ENCODE data around the gene CNTNAP2.

Gene CNTNAP2

DNA sequence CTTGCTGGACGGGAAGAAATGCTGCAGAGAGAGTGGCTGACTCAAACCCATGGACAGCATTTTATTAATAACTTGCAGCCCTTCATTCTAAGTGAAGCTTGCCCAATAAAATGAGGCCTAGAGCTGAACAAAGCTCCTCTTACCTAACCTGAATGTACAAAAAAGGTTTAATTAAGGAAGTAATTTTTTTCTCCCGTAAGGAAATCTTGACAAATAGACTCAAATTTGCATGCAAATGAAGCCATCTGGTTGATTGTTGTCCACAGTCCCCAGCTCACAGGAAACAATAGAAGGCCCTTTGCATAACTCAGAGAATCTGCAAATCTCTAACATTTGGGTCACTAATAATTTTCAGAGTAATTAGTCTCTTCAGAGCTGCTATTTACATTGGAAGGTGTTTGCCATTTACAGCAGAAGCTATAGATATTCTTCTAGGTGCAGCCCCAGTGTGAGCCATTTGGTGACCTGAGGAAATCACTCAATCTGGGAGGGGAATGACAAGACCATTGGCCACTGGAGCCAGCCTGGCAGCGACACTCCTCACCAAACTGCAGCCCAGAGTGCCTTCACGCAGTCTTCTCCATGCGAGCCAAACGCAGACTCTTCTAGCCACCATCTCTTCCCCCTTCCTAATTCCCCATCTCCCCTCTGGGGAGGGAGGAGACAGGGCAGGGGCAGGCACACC lies 1991.0 kb downstream of the CNTNAP2 start:
- peaks cover 0 to 3% of the 10 kb centered on the region in 2 experiments for H3K4me1 ChIP-seq (ENCODE audit: control insufficient read depth in 1 of 2, insufficient read depth in 2 of 2, low read length in 2 of 2)
- H4K8ac ChIP-seq (ENCODE audit: low read depth, low read length): no peak overlapping the region
- H3K27me3 ChIP-seq (ENCODE audit: insufficient read depth, low read length): no peaks in the 10 kb centered on the region
- no peaks in the 10 kb centered on the region for H3K79me2 ChIP-seq (ENCODE audit: control insufficient read depth, insufficient read depth, low read length, poor library complexity)
- H3K9me3 ChIP-seq (ENCODE audit: insufficient read depth, low read depth, low read length): no peaks in the 10 kb centered on the region
- H3K9ac ChIP-seq (ENCODE audit: low read length): peak overlapping the region; percentile 18
- no peak overlapping the region for H2BK12ac ChIP-seq (ENCODE audit: low read length)
- no peak overlapping the region for H3K27ac ChIP-seq (ENCODE audit: low read depth, low read length)
- H3K4me2 ChIP-seq (ENCODE audit: low read length): no peak overlapping the region
- no peak overlapping the region for H4K12ac ChIP-seq (ENCODE audit: low read depth, low read length)
- no peak overlapping the region for H3K4me3 ChIP-seq (ENCODE audit: low read depth, low read length)
- H3K36me3 ChIP-seq (ENCODE audit: control insufficient read depth in 1 of 2, insufficient read depth in 2 of 2, low read length in 2 of 2): no peaks in the 10 kb centered on the region
- H2AK5ac ChIP-seq (ENCODE audit: low read length): no peak overlapping the region
- H3K14ac ChIP-seq (ENCODE audit: low read length): no peak overlapping the region
- H2BK120ac ChIP-seq (ENCODE audit: insufficient read depth, low read length, poor library complexity): no peak overlapping the region
- H2BK5ac ChIP-seq (ENCODE audit: low read depth, low read length, poor library complexity): no peak overlapping the region
- no CpG with 5 or more reads among the region's 6 CpGs for WGBS (ENCODE audit: extremely low coverage, insufficient coverage, insufficient read length)
- H3K18ac ChIP-seq (ENCODE audit: low read length): no peak overlapping the region
- H3K23ac ChIP-seq (ENCODE audit: low read length): no peak overlapping the region
- DNase-seq: no peak
- H3K4ac ChIP-seq (ENCODE audit: low read depth, low read length): no peak overlapping the region
- no peak overlapping the region for H4K91ac ChIP-seq (ENCODE audit: low read depth, low read length)
- no peaks in the 10 kb centered on the region for H3K79me1 ChIP-seq (ENCODE audit: low read length)
- H2AFZ ChIP-seq (ENCODE audit: insufficient read depth, low read length, poor library complexity): no peak overlapping the region

DNA sequence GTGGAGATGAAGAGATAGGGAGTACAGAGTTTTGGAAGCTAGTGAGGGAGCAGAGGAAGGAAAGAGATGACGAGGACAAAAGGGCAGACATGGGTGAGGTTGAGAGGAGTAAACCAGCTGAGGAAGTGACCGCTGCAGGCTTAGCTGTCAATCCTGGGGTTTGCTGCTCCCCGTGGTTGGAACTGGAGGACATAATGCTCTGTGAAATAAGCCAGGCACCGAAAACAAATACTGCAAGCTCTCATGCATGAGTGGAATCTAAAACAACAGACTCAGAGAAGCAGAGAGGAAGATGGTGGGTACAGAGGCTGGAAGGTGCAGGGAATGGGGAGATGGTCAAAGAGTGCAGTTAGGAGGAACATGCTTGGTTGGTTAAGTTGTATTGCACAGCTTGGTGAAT lies 1991.8 kb downstream of the CNTNAP2 start:
- H3K4me3 ChIP-seq (ENCODE audit: low read depth, low read length): no peak overlapping the region
- H3K4me1 ChIP-seq (ENCODE audit: control insufficient read depth in 1 of 2, insufficient read depth in 2 of 2, low read length in 2 of 2): peaks cover 0 to 3% of the 10 kb centered on the region in 2 experiments
- no peak overlapping the region for H3K14ac ChIP-seq (ENCODE audit: low read length)
- H3K9me3 ChIP-seq (ENCODE audit: insufficient read depth, low read depth, low read length): no peaks in the 10 kb centered on the region
- H4K91ac ChIP-seq (ENCODE audit: low read depth, low read length): no peak overlapping the region
- no peak overlapping the region for H3K23ac ChIP-seq (ENCODE audit: low read length)
- H3K79me2 ChIP-seq (ENCODE audit: control insufficient read depth, insufficient read depth, low read length, poor library complexity): no peaks in the 10 kb centered on the region
- no peak overlapping the region for H3K4ac ChIP-seq (ENCODE audit: low read depth, low read length)
- no peak overlapping the region for H2BK12ac ChIP-seq (ENCODE audit: low read length)
- no peak overlapping the region for H3K27ac ChIP-seq (ENCODE audit: low read depth, low read length)
- no peaks in the 10 kb centered on the region for H3K36me3 ChIP-seq (ENCODE audit: control insufficient read depth in 1 of 2, insufficient read depth in 2 of 2, low read length in 2 of 2)
- no peak overlapping the region for H2BK120ac ChIP-seq (ENCODE audit: insufficient read depth, low read length, poor library complexity)
- no peak overlapping the region for H3K9ac ChIP-seq (ENCODE audit: low read length)
- H3K4me2 ChIP-seq (ENCODE audit: low read length): no peak overlapping the region
- no peak overlapping the region for H4K8ac ChIP-seq (ENCODE audit: low read depth, low read length)
- no peaks in the 10 kb centered on the region for H3K27me3 ChIP-seq (ENCODE audit: insufficient read depth, low read length)
- H4K12ac ChIP-seq (ENCODE audit: low read depth, low read length): no peak overlapping the region
- H2AFZ ChIP-seq (ENCODE audit: insufficient read depth, low read length, poor library complexity): no peak overlapping the region
- H3K79me1 ChIP-seq (ENCODE audit: low read length): no peaks in the 10 kb centered on the region
- H2AK5ac ChIP-seq (ENCODE audit: low read length): no peak overlapping the region
- WGBS (ENCODE audit: extremely low coverage, insufficient coverage, insufficient read length): no CpG with 5 or more reads among the region's 4 CpGs
- DNase-seq: no peak
- H3K18ac ChIP-seq (ENCODE audit: low read length): no peak overlapping the region
- no peak overlapping the region for H2BK5ac ChIP-seq (ENCODE audit: low read depth, low read length, poor library complexity)

DNA sequence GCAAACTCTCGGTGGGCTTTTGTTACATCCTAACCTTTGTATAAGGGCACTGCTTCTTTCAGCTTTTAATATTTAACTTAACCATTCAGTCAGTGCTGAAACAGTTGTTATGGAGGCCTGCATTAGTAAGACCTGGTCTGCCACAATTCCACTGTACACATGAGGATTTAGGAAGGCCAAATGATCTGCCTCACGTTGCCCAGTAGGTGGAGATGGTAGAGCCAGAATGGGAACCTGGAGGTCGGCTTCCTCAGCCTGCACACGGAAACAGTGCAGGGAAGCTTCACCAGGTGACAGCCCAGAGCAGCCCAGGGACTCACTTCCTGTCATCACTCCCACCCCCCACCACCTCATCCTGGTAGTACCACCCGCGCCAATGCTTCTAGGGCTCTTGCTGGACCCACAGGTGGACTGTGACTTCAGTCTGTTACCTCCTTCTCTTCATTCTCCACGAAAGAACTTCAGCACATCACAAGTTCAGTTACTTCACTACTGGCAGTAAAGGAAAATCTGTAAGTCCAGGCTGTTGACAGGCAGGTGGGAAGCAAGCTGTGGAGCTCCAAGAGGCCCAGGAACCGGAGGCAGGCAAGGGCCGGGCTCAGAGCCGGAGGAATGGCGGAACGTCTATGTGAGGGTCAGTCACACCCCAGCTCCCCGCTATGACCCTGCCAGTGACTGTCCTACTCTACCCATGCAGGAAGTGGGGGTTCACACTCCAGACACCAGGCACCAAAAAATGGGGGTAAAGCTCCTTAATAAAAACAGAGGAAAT lies 1993.7 kb downstream of the CNTNAP2 start:
- H3K36me3 ChIP-seq (ENCODE audit: control insufficient read depth in 1 of 2, insufficient read depth in 2 of 2, low read length in 2 of 2): no peaks in the 10 kb centered on the region
- H3K9me3 ChIP-seq (ENCODE audit: insufficient read depth, low read depth, low read length): no peaks in the 10 kb centered on the region
- no peak overlapping the region for H2BK12ac ChIP-seq (ENCODE audit: low read length)
- H3K18ac ChIP-seq (ENCODE audit: low read length): no peak overlapping the region
- no CpG with 5 or more reads among the region's 13 CpGs for WGBS (ENCODE audit: extremely low coverage, insufficient coverage, insufficient read length)
- H4K12ac ChIP-seq (ENCODE audit: low read depth, low read length): no peak overlapping the region
- H3K4me1 ChIP-seq (ENCODE audit: control insufficient read depth in 1 of 2, insufficient read depth in 2 of 2, low read length in 2 of 2): peaks cover 0 to 3% of the 10 kb centered on the region in 2 experiments
- H3K23ac ChIP-seq (ENCODE audit: low read length): no peak overlapping the region
- no peak overlapping the region for H4K91ac ChIP-seq (ENCODE audit: low read depth, low read length)
- H2BK120ac ChIP-seq (ENCODE audit: insufficient read depth, low read length, poor library complexity): no peak overlapping the region
- no peak overlapping the region for H2AFZ ChIP-seq (ENCODE audit: insufficient read depth, low read length, poor library complexity)
- no peaks in the 10 kb centered on the region for H3K27me3 ChIP-seq (ENCODE audit: insufficient read depth, low read length)
- no peaks in the 10 kb centered on the region for H3K79me2 ChIP-seq (ENCODE audit: control insufficient read depth, insufficient read depth, low read length, poor library complexity)
- no peak overlapping the region for H2BK5ac ChIP-seq (ENCODE audit: low read depth, low read length, poor library complexity)
- H3K9ac ChIP-seq (ENCODE audit: low read length): no peak overlapping the region
- DNase-seq: peak in 1 of 2 donors; percentile 9
- H3K4ac ChIP-seq (ENCODE audit: low read depth, low read length): no peak overlapping the region
- no peak overlapping the region for H3K27ac ChIP-seq (ENCODE audit: low read depth, low read length)
- no peak overlapping the region for H4K8ac ChIP-seq (ENCODE audit: low read depth, low read length)
- H3K4me2 ChIP-seq (ENCODE audit: low read length): no peak overlapping the region
- no peak overlapping the region for H2AK5ac ChIP-seq (ENCODE audit: low read length)
- no peak overlapping the region for H3K4me3 ChIP-seq (ENCODE audit: low read depth, low read length)
- no peaks in the 10 kb centered on the region for H3K79me1 ChIP-seq (ENCODE audit: low read length)
- H3K14ac ChIP-seq (ENCODE audit: low read length): no peak overlapping the region

DNA sequence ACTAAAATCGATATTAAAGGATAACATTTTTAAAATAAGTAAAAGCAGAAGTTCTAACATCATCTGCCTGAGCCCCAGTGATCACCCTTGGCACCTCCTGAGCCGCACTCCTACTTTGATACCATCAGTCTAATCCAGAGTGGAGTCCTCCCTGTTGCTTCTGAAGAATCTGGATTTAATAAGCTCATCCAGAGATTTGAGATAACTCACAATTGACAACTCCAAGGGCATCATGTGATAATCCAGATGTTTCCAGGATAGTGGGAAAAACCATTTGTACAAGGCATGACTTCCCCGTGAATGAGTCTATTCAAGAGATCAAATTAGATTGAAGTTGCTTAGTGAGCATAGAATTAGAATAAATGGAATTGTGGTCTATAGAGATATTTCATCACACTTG lies 1998.2 kb downstream of the CNTNAP2 start:
- DNase-seq: no peak

More for the DNA sequence above, 1998.2 kb downstream of the CNTNAP2 start:
- no peaks in the 10 kb centered on the region for H3K27me3 ChIP-seq (ENCODE audit: insufficient read depth, low read length)
- no peak overlapping the region for H2AK5ac ChIP-seq (ENCODE audit: low read length)
- no peaks in the 10 kb centered on the region for H3K36me3 ChIP-seq (ENCODE audit: control insufficient read depth in 1 of 2, insufficient read depth in 2 of 2, low read length in 2 of 2)
- no peak overlapping the region for H2BK5ac ChIP-seq (ENCODE audit: low read depth, low read length, poor library complexity)
- no peak overlapping the region for H4K8ac ChIP-seq (ENCODE audit: low read depth, low read length)
- H3K14ac ChIP-seq (ENCODE audit: low read length): no peak overlapping the region
- no peak overlapping the region for H2AFZ ChIP-seq (ENCODE audit: insufficient read depth, low read length, poor library complexity)
- no peak overlapping the region for H3K4ac ChIP-seq (ENCODE audit: low read depth, low read length)
- no CpG with 5 or more reads among the region's 3 CpGs for WGBS (ENCODE audit: extremely low coverage, insufficient coverage, insufficient read length)
- H4K91ac ChIP-seq (ENCODE audit: low read depth, low read length): no peak overlapping the region
- H3K18ac ChIP-seq (ENCODE audit: low read length): no peak overlapping the region
- H3K27ac ChIP-seq (ENCODE audit: low read depth, low read length): no peak overlapping the region
- H2BK12ac ChIP-seq (ENCODE audit: low read length): no peak overlapping the region
- H4K12ac ChIP-seq (ENCODE audit: low read depth, low read length): no peak overlapping the region
- peaks cover 2 to 3% of the 10 kb centered on the region in 2 experiments for H3K4me1 ChIP-seq (ENCODE audit: control insufficient read depth in 1 of 2, insufficient read depth in 2 of 2, low read length in 2 of 2)
- no peaks in the 10 kb centered on the region for H3K9me3 ChIP-seq (ENCODE audit: insufficient read depth, low read depth, low read length)
- no peaks in the 10 kb centered on the region for H3K79me1 ChIP-seq (ENCODE audit: low read length)
- H2BK120ac ChIP-seq (ENCODE audit: insufficient read depth, low read length, poor library complexity): no peak overlapping the region
- H3K23ac ChIP-seq (ENCODE audit: low read length): no peak overlapping the region
- H3K4me2 ChIP-seq (ENCODE audit: low read length): no peak overlapping the region
- no peak overlapping the region for H3K4me3 ChIP-seq (ENCODE audit: low read depth, low read length)
- H3K79me2 ChIP-seq (ENCODE audit: control insufficient read depth, insufficient read depth, low read length, poor library complexity): no peaks in the 10 kb centered on the region
- H3K9ac ChIP-seq (ENCODE audit: low read length): no peak overlapping the region
